GM21390 (cell line): ENCODE data around the gene SNX17.
"Not testable (repeated sequence)": the region's sequence is repeated elsewhere in the genome, so short reads cannot be mapped to it uniquely, and the experiment has no call there.

Experiments used
- ATAC-seq: cut with Tn5 transposase; IDR thresholded peaks from one replicate; pipeline ENCODE4 v1.9.1; 2021; ENCODE audit not compliant: unreplicated experiment

The SNX17 gene

GRCh38 chr2:27370026-27370815, at the start of gene SNX17, which contains the start of gene EIF2B4:
TSS of gene SNX17 (plus strand) at chr2:27370616. CDS start at chr2:27370744, 128 bp downstream.
TSS of gene EIF2B4 (minus strand) at chr2:27370338. CDS start at chr2:27370314, 24 bp downstream.
- ATAC-seq, result peak; percentile 86

- ATAC-seq, result no peak
Measured at GRCh38 chr2:27320958-27321543, 49.4 kb upstream of the SNX17 start.

DNA sequence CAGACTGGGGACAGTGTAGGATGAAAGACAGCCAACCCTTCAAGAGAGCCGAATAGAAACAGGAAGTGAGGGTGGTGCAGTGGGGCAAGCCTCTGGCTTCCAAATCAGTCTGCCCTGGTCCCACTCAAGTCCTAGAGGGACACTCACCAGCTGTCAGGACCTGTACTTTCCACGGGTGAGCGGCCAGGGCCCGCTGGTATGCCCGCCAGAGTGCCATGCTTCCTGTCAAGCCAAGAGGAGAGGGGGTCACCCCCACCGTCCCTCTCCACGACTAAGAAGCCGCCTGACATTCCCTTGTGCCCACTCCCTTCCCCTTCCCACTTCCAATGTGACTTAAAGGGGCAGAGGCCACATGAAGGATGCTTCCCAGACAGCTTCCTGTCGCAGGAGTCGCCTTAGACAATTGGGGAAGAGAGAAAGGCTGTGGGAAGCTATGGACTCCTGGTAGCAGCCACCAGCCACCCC, 48.1 kb upstream of the SNX17 start:
- no peak for ATAC-seq

GRCh38 chr2:27322766-27323595, 47.4 kb upstream of the SNX17 start, which contains the start of gene MPV17:
TSS of gene MPV17 (minus strand) at chr2:27323097. CDS start at chr2:27322517, 580 bp downstream.
- peak; percentile 91 for ATAC-seq

- no peak for ATAC-seq
Measured at GRCh38 chr2:27323596-27324285, 46.7 kb upstream of the SNX17 start.

- no peak for ATAC-seq
Measured at GRCh38 chr2:27324720-27325119, 45.7 kb upstream of the SNX17 start.

- ATAC-seq, result no peak
Measured at GRCh38 chr2:27335311-27335710, 35.1 kb upstream of the SNX17 start.

DNA sequence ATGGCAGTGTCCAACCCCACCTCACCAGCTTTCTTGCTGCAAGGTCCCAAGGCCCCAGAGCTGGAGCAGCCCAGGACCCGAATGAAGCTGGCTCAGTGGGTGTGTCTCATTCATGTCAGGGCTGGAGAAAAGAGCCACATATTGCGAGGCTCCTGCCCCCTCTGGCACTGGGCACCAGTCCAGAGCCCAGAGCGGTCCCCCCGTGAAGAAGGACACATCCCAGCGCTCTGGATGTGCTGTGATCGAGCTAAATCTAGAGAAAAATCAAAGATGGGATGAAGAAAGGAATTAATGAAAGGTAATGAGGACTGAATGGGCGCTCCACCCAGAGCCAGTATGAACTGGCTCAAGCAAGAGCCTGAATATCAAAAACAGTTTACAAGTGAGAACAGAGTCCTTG, 34.2 kb upstream of the SNX17 start:
- ATAC-seq, result no peak

GRCh38 chr2:27347641-27348040, 22.8 kb upstream of the SNX17 start:
- no peak for ATAC-seq

DNA sequence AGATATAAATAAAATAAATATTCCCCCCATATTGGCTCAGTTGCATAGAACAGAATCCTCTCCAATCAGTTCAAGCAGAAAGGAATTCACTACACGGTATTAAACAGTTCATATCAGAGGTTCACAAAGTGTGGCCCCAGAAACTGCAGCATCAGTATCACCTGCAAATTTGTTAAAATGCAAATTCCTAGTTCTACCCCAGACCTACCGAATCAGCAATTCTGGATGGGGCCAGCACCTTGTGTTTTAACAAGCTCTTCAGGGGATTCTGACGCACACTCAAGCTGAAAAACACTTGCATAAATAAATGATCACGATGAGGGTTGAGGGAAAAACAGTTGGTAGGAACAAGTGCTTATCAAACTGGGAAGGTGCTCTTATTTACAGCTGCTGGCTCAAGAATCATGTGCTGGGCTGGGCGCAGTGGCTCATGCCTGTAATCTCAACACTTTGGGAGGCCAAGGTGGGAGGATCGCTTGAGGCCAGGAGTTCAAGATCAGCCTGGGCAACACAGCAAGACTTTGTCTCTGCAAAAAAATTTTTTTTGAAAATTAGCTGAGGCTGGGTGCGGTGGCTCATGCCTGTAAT, 20.2 kb upstream of the SNX17 start:
- ATAC-seq, result no peak

DNA sequence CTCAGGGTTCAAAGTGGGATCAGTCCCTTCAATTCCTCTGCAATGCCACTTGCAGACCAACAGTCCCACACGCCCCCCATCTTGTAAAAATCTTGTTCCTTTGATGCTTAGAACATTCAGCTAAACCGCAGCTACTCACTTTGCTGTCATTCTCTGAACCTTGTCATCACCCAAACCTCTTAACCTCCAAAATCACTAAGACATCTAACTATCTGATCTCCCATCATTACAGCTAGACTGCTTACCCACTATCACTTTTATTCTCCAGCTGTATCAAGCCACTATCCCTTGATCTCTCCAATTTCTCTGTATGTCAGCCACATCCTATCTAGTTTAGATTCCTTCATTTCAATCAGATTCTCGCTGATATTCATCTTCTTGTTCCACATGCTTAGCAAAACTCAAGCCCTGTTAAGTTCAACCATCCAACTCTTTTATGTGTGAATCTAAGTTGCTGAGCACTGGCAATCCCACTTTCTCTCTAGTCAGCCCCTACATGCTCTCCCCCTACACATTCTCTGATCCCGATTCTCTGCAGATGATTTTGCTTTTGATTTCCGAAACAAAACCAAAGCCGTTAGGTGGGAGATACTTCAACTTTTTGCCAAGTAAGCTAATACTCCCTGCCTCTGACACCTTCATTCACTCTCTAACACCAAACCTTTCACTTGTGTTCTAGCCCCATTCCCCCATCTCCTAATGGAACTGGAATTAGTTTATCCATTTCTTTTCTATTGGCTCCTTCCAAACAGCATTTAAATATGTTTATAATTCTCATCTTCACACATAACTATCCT, 18.4 kb upstream of the SNX17 start:
- ATAC-seq, result no peak

DNA sequence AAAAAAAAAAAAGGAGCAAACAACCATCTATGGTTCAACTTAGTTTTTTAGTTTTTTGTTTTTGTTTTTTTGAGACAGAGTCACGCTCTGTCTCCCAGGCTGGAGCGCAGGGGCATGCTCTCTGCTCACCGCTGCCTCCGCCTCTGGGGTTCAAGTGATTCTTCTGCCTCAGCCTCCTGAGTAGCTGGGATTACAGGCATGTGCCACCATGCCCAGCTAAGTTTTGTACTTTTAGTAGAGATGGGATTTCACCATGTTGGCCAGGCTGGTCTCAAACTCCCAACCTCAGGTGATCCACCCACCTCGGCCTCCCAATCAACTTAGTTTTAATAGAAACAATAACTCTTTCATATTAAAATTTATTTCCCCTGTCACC, 17.0 kb upstream of the SNX17 start:
- ATAC-seq, result not testable (repeated sequence)

DNA sequence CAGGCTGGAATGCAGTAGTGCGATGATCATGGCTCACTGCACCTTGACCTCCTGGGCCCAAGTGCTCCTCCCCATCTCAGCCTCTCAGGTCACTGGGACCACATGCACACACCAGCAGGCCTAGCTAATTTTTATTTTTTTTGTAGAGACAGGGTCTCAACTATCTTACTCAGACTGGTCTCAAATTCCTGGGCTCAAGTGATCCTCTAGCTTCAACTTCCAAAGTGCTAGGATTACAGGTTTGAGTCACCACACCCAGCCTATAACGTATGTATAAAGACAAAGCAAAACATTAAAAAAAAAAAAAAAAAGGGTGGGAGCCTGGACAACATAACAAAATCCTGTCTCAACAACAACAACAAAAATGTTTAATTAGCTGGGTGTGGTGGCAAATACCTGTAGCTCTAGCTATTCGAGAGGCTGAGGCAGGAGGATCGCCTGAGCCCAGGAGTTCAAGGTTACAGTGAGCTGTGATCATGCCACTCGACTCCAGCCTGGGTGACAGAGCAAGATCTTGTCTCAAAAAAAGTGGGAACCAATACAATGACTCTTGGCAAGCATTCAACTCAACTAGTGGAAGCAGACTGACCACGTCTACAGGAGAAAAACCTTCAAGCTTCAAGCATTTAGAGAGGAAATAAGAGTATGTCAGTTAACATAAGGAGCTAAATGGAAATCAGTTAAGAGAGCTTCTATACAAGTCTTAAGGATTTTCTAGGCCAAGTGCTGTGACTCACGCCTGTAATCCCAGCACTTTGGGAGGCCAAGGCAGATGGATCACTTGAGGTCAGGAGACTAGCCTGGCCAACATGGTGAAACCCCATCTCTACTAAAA, 16.4 kb upstream of the SNX17 start:
- ATAC-seq, result no peak

GRCh38 chr2:27354597-27354927, 15.9 kb upstream of the SNX17 start:
- ATAC-seq, result no peak

DNA sequence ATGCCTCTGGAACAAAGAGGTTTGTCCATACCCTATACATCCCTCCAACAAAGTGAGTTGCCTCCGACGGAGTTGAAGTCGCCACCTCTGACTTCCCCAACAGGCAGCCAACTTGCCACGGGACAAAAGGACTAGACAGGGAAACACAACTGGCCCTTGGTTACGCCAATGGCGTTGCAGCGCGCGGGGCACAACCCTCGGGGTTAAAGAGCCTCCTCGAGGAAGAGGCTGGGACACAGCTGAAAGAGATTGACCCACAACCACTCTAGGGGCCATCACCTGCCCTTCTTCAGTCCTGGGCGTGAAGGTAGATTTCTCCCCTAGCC, 14.4 kb upstream of the SNX17 start:
- peak; percentile 27 for ATAC-seq

DNA sequence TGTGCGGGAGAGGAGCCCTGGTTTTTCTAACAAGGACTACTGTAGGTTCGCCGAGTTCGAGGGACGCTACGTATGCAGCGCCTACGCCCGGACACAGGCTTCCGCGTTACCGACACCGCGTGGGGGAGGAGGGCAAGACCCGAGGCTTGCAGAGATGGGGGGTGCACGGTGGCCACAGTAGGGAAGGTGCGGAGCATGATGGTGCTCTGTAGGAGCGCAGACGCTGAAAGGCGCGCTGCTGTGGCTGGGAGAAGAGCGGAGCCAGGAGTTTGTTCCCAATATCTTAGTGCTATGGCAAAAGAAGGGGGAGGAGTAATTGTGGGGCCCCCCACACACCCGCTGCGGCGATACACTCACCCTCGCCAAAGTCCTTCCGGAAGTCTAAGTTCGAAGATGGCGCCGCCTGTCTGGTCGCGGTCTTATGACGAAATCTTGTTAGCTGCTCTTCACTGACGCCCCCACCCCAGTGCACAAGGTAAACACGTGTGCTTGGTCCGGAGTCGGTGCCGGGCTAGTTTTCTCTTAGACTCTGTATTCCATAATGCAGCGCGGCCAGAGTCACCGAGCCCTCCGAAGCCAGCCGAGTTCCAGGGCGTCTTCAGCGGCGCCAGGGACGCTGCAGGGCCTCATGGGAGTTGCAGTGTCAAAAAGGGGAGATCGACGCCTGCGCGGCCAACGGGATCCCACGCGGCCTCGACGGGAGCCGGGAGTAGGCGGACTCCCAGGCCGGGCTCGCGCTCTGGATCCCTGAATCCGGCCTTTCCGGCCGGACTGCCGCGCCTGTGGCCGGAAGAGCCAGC, 13.8 kb upstream of the SNX17 start, which contains the start of gene GTF3C2:
GTF3C2 (minus strand) TSS at position 383 of the 800 bp plus-strand sequence. CDS start 13,210 bp downstream, outside the sequence.
- ATAC-seq, result peak; percentile 78

- no peak for ATAC-seq
Measured at GRCh38 chr2:27362678-27363420, 7.6 kb upstream of the SNX17 start.
